Stimulated activated naive CD4-positive, alpha-beta T cell (primary cell): ENCODE results near the gene NELL1.
"Not testable (repeated sequence)": the region's sequence is repeated elsewhere in the genome, so short reads cannot be mapped to it uniquely, and the experiment has no call there.

Source experiments
- DNase-seq, 6 experiments: peaks; one replicate each; lab custom pipeline; 2025; lab: John Stamatoyannopoulos, UW

NELL1 gene

GRCh38 chr11:20762980-20763379, 93.6 kb downstream of the NELL1 start:
- no peak for DNase-seq

DNA sequence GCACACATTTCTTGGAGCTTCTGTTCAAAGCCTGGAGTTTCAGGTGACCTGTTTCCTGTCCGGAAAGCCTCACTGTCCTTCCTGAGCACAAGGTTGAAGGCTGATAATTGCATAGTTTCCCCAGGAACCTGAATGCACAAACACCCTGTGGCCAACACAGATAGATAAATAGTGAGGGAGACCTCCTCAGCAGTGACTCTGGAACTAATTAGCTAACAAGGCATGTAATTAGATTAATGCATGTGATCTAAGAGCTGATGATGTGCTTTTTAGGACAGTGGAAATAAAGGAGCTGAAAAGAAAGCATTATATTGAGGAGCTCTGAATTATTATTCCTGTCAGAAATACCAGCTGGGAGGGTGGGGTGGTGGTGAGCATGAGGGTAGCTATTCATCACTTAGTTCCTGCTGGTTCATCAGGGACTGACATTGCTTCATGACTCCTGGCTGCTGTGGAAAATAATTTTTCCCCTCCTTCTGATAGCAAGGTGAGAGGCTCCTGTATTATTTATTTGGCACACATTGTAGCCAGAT, 101.1 kb downstream of the NELL1 start:
- no peak for DNase-seq

- no peak for DNase-seq
Measured at GRCh38 chr11:20771026-20771425, 101.6 kb downstream of the NELL1 start.

DNA sequence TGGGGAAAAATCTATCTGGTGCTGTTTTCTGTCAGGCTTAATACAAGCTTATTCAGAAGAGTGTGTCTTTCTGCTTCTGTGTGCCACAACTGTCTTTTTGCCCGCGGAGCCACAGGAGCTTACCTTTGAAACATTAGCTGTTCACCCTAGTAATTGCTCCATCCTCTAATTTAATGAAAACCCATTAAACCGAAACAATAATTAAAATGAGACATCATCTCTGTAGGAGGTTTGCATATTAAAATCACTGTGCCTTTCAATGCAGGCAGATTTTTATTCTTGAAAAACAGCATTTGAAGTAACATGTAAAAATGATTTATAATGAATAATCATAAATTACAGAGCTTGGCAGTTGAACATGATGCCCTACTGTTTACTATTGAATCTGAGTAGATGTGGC, 102.3 kb downstream of the NELL1 start:
- no peak for DNase-seq

- DNase-seq = no peak
Measured at GRCh38 chr11:20775331-20775730, 105.9 kb downstream of the NELL1 start.

GRCh38 chr11:20782775-20783174, 113.4 kb downstream of the NELL1 start:
- no peak for DNase-seq

DNA sequence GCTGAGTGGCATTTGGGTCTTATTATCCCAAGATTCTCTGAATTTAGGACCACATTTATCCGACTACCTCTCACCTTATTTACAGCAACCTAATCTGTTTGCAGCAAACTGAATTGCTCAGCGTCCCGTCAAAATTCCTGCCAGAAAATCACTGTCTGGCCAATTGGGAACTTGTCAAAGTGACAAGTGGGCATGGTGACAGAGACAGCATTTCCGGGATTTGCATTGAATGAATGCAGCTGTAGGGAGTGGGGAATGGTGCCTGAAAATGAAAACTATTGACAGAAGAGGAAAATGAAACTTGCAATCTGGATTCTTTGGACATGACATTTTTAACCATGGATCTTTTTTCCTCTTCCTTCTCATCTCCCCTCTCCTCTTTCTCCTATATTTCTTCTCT, 113.8 kb downstream of the NELL1 start:
- DNase-seq = no peak

DNA sequence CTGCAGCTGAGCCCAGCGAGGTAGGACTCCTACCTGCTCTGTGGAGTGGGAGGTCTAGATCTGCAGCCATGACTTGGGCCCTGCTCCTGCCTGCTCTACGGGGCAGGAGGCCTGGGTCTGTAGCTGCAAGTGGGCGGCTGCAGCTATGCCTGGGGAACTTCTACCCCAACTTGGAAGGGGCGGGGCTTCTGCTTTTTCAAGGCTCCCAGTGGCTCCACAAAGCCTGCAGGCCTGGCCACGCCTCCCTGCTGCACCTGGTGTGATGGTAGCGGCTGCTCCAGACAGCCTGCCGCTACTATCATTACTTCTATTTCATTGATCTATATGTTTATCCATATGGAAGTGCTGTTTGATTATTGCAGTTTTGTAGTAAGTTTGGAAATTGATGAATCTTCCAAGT, 121.2 kb downstream of the NELL1 start:
- no peak for DNase-seq

DNA sequence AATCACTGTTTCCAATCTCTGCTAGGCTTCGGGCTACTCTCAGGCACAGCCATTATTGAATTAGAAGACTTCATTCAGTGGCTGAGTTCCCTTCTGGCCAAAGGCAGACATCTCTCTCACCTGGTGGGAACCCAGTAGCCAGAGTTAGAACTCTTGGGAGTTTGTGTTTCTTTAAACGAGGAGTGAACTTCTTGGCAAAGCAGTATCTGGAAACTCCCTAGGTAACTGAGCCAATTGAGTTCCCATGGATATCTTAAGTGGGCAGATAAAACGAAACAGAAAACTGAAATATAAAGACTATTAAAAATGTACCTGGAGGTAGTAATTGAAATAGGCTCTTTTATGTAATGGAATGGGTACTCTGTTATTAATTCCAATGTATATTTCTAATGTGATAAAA, 125.6 kb downstream of the NELL1 start:
- DNase-seq = no peak

GRCh38 chr11:20808328-20808727, 138.9 kb downstream of the NELL1 start:
- no peak for DNase-seq

GRCh38 chr11:20821046-20821445, 151.7 kb downstream of the NELL1 start:
- DNase-seq = no peak

- no peak for DNase-seq
Measured at GRCh38 chr11:20821470-20821869, 152.1 kb downstream of the NELL1 start.

GRCh38 chr11:20824773-20825172, 155.4 kb downstream of the NELL1 start:
- DNase-seq = no peak

DNA sequence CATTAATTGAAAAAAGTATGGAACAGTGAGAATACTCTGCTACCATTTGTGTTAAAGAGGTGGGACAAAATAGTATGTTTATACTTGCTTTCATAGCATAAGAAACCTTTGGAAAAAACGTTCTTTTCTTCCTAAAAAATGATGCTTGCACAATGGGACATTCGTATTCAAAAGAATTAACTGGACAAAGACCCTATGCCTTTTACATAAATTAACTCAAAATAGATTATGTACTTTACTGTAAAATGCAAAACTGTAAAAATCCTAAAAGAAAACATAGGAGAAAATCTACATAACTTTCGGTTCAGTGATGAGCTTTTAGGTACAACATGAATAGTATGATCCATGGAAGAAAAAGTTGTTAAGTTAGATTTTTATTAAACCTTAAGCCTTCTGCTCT, 166.2 kb downstream of the NELL1 start:
- no peak for DNase-seq

DNA sequence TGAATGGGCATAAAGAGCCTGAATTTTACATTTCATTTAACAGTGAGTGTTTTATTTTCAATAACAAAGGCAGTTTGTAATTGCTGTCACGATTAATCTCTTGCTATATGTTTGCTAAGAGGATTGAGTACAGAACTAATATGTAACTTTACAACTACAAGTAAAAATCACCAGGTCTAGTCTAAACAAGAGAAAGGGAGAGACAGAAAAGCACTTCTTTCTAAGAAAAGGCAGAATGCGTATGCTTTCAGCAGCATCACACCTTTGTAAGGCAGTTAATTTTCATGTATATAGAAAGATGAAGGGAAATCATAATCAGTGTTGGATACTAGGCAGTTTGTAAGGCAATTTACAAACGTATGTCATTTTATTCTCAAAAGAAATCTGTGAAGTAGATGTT, 169.8 kb downstream of the NELL1 start:
- no peak for DNase-seq

DNA sequence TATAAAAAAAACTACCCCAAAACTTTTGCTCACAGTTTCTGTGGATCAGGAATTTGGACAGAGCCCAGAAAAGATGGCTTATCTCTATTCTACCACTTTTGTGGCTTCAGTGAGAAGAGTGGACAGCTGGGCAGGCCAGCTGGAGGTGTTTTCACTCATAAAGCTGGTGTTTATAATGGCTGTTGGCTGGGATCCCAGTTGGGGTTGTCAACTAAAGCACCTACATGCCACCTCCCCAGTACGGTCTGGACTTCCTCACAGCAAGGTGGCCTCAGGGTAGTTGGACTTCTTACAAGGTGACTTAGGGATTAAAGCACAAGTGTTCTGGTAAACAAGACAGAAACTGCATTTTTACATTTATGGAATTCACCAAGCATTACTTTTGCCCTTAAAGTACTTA, 171.0 kb downstream of the NELL1 start:
- no peak for DNase-seq

DNA sequence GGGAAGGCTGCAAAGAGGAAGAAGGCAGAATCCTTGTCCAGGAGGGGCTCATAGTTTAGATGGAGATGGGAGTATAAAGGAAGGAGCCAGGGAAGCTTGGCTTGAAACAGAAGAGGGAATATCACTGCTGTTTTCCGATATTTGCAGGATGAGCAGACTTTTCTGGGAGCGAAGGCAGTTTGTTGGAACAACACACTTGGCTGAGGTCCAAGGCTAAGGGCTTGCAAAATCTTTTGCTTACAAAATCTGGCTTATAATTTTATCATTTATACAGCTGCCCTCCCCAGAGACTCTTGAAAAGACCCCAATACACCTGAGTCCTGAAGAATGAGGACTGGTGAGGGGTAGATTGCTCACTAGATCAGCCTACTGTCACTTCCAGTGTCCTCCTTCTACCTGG, 174.8 kb downstream of the NELL1 start:
- DNase-seq = no peak

DNA sequence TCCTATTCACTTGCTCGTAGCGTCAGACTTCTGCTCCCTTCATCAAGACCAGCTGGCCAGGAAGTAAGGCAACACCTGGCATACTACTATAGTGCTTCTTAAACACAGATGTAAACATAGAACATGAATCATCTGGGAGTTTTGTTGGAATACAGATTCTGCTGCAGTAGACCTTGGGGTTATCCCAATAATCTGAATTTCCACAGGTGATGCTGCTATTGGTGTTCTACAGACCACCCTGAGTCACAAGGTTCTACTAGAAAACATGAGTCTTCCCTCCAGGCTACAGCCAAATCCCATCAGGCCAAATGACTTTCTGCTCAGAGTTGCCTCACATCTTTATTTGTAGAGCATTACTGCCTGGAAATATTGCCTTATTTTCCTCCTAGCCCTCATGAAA, 175.2 kb downstream of the NELL1 start:
- no peak for DNase-seq

GRCh38 chr11:20854215-20854955, 185.0 kb downstream of the NELL1 start:
- no peak for DNase-seq

DNA sequence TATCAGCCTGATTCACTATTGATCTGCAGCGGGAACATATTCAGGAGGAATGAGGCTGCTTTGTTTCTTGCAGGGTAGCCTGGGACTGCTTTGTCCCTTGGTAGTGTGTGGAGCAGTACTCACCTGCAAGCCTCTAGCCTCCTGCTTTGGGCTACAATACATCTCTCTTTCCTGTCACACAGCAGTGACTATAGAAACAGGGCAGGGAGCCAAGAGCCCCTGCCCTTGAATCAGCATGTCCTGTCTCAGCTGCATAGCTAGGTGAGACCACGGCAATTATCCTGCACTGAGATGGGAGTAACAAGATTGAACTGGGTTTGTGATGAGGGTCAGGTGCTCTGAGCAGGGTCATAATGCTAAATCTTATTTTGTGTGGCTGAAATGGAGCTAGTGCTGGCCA, 191.9 kb downstream of the NELL1 start:
- no peak for DNase-seq

DNA sequence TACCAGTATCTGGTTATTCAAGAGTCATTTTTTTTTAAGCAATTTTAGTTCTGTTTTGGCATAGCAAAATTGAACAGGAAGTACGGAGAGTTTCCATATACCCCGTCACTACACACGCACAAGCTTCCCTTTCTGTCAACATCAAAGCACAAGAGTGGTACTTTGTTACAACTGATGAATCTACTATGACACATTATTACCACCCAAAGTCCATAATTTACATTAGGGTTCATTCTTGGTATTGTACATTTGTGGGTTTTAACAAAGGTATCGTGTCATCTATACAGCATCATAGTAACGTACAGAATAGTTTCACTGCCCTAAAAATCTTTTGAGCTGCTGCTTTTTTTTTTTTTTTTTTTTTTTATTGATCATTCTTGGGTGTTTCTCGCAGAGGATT, 192.9 kb downstream of the NELL1 start:
- not testable (repeated sequence) for DNase-seq

DNA sequence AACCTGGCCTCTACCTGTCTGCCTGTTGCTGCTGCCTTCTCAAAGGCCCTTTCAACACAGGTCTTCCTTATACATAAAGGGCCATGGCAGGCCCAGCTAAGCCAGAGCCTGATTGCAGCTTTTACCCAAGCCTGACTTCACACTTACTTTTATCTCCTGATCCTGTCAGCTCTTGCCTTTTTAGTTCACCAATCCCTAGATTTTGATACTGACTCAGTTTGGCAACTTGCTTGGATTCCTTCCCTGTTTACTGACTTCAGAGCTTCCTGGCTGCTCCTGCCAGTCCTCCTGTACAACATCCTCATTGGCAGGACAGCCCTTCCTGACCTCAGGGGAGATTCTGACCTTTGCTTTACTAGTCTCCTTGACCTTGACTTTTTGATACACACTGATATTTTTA, 195.2 kb downstream of the NELL1 start:
- no peak for DNase-seq

DNA sequence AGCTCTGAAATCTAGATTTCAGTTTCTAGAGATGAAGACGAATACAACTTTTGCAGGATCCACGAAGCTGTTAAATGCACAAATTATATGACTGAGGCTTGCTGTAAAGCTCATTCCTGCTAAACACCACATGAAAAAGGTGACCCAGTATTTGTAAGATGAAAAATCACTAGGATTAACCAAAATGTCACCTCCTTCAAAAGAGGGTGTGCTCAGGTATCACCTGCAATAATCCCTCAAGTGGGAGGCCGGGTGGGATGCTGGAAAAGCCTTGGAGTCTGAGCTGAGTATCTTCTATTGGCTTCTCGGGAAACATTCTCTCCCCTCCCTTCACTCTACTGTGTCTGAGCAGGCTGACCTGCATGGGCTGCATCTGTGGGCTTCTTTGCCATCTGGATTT, 195.8 kb downstream of the NELL1 start:
- DNase-seq = no peak

DNA sequence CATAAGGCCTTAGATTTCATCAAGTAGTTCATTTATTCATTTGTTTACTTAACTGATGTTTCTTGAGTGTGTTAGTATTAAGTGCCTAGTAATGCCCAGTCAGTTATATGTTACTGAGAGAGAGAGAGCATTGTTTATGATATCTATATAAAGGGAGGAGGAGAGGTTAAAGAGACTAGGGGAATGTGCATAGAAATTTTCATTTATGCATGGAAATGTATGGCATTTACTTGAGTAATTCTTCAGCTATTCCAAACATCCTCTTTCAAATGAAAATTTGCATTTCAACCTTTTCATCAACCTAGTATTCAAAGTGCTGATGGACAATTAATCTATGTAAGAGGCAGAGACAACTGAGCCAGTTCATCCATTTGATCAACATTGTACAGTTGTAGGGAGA, 199.7 kb downstream of the NELL1 start:
- no peak for DNase-seq
